ENCODE results near the gene CBX4. TPM values are rescaled to one million over a fixed set of nuclear protein-coding genes. Genes with fewer than 3 reads are reported as not detected.

Gene CBX4
- total RNA-seq, 1 experiment from 2014 or later: 53.5 TPM

GRCh38 chr17:79811868-79812352 lies 27.3 kb downstream of the CBX4 start:
- H3K79me2 ChIP-seq (ENCODE audit: low read length): no peaks in the 10 kb centered on the region
- no peaks in the 10 kb centered on the region for H4K20me1 ChIP-seq (ENCODE audit: low read length)
- no peaks in the 10 kb centered on the region for H3K9me2 ChIP-seq (replicated peaks; ENCODE audit: low read length)
- ChIA-PET CTCF (interaction anchor here (0.6 to 3.0 kb wide), 11 partner anchors 15 to 180 kb away, joined by 3 to 17 read pairs (median 4); partner anchors contain the start of genes CBX4 and CBX8), POLR2A (ENCODE audit: unreplicated experiment) (interaction anchor here (0.6 kb wide), 1 partner anchor 21 kb away, joined by 13 read pairs; no protein-coding TSS in a partner anchor)
- H3K4me1 ChIP-seq (ENCODE audit: insufficient read depth, low read length): peaks cover 29% of the 10 kb centered on the region
- H2AFZ ChIP-seq (ENCODE audit: low read length): peak overlapping the region; percentile 67
- peak overlapping the region; percentile 83 for H3K4me2 ChIP-seq (ENCODE audit: low read length)
- H3K27me3 ChIP-seq (ENCODE audit: low read length): peaks cover 47% of the 10 kb centered on the region
- no peaks in the 10 kb centered on the region for H3F3A ChIP-seq (ENCODE audit: low read length, unreplicated experiment)
- H3K9ac ChIP-seq (ENCODE audit: low read length): no peak overlapping the region
- H3K27ac ChIP-seq (ENCODE audit: low read length): no peak overlapping the region
- intact Hi-C loops (cut with micrococcal nuclease): no loop called here
- H3K9me3 ChIP-seq (ENCODE audit: low read length): no peaks in the 10 kb centered on the region
- DNase-seq: no peak
- peak overlapping the region; percentile 59 for H3K4me3 ChIP-seq (ENCODE audit: low read length)
- no peak for ATAC-seq
- TF ChIP-seq EZH2phosphoT487 (IDR thresholded peaks at IDR 0.05; ENCODE audit: borderline replicate concordance, low read length): no peak
- TF ChIP-seq CTCF (conservative IDR thresholded peaks at IDR 0.05; ENCODE audit: low read depth, low read length): no peak
- no peak for TF ChIP-seq EZH2 (IDR thresholded peaks at IDR 0.05; ENCODE audit: low read length, unreplicated experiment)
- H3K36me3 ChIP-seq (ENCODE audit: low read depth, low read length): no peaks in the 10 kb centered on the region
- no TSS peak for BruUV-seq (replicated peaks)

GRCh38 chr17:79811011-79811867 lies 28.0 kb downstream of the CBX4 start:
- H4K20me1 ChIP-seq (ENCODE audit: low read length): no peaks in the 10 kb centered on the region
- no peaks in the 10 kb centered on the region for H3K9me3 ChIP-seq (ENCODE audit: low read length)
- no peaks in the 10 kb centered on the region for H3F3A ChIP-seq (ENCODE audit: low read length, unreplicated experiment)
- ChIA-PET CTCF (interaction anchor here (0.5 to 3.0 kb wide), 14 partner anchors 14 to 181 kb away, joined by 3 to 17 read pairs (median 4); partner anchors contain the start of genes CBX4 and CBX8), POLR2A (ENCODE audit: unreplicated experiment) (interaction anchor here (0.6 to 1.4 kb wide), 3 partner anchors 22 to 604 kb away, joined by 4 to 13 read pairs (median 7); partner anchors contain the start of genes CBX4 and ENDOV)
- no peaks in the 10 kb centered on the region for H3K9me2 ChIP-seq (replicated peaks; ENCODE audit: low read length)
- H3K27me3 ChIP-seq (ENCODE audit: low read length): peaks cover 54% of the 10 kb centered on the region
- H3K36me3 ChIP-seq (ENCODE audit: low read depth, low read length): no peaks in the 10 kb centered on the region
- peak overlapping the region; percentile 67 for H2AFZ ChIP-seq (ENCODE audit: low read length)
- peak; percentile 41 for ATAC-seq
- H3K4me2 ChIP-seq (ENCODE audit: low read length): peak overlapping the region; percentile 83
- H3K9ac ChIP-seq (ENCODE audit: low read length): no peak overlapping the region
- H3K79me2 ChIP-seq (ENCODE audit: low read length): no peaks in the 10 kb centered on the region
- H3K4me3 ChIP-seq (ENCODE audit: low read length): peak overlapping the region; percentile 59
- H3K4me1 ChIP-seq (ENCODE audit: insufficient read depth, low read length): peaks cover 29% of the 10 kb centered on the region
- H3K27ac ChIP-seq (ENCODE audit: low read length): no peak overlapping the region
- DNase-seq: peak; percentile 68
- BruUV-seq (replicated peaks): no TSS peak
- TF ChIP-seq EZH2phosphoT487 (IDR thresholded peaks at IDR 0.05; ENCODE audit: borderline replicate concordance, low read length) (no peak), CTCF (conservative IDR thresholded peaks at IDR 0.05; ENCODE audit: low read depth, low read length) (peak; percentile 96), EZH2 (IDR thresholded peaks at IDR 0.05; ENCODE audit: low read length, unreplicated experiment) (no peak)
- intact Hi-C loops (cut with micrococcal nuclease): no loop called here

Measured in PC-3 (cell line).